ENCODE measurements around the gene GPSM1. TPM values are rescaled to one million over a fixed set of nuclear protein-coding genes. Genes with fewer than 3 reads are reported as not detected.
A peak's percentile ranks its signal among the peaks of the same experiment; 100 is the strongest.

Gene GPSM1
- total and polyA plus RNA-seq, 8 donors = 3.5 to 17.4 (median 12.1) TPM

DNA sequence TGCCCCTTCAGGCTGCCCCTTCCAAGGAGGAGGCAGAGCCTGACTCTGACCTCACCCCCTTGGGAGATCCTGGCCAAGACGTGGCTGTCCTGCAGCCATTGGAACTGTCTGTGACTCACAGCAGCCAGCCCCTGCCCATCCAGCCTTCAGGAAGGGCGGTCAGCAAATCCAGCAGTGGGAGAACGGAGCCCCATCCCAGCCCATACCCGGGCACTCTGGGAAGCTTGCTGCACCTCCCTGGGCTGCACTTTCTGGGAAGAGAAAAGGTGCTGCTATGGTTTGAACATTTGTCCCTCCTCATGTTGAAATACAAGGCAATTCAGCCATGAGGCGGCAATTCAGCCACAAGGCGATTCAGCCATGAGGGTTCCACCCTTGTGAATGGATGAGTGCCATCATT is 47.9 kb upstream of the GPSM1 start:
- DNase-seq = no peak
- WGBS, 5 donors = 87 to 97% (median 90%) methylated on average over 5 to 6 of the region's 6 CpGs
- Histone ChIP-seq H3K9me3 (peaks cover 0 to 6% (median 0%) of the 10 kb centered on the region in 4 donors), H3K27ac (no peak overlapping the region), H3K36me3 (no peaks in the 10 kb centered on the region), H3K4me1 (peaks cover 7 to 15% (median 10%) of the 10 kb centered on the region in 4 donors), H3K27me3 (peaks cover 0 to 73% (median 13%) of the 10 kb centered on the region in 3 donors), H3K4me3 (no peak overlapping the region)
- TF ChIP-seq CTCF (IDR thresholded peaks at IDR 0.05) (no peak), POLR2AphosphoS5 (IDR thresholded peaks at IDR 0.05) (no peak), EP300 (IDR thresholded peaks at IDR 0.05) (no peak), POLR2A (IDR thresholded peaks at IDR 0.05) (no peak)
- intact Hi-C loops (cut with DNase I; ENCODE audit: low total_unique reads) = no loop called here

- DNase-seq = no peak
- intact Hi-C loops (cut with DNase I; ENCODE audit: low total_unique reads) = loop anchor here (10.0 kb wide), 1 partner anchor 106 kb away; no protein-coding TSS in a partner anchor
These were observed 46.6 kb upstream of the GPSM1 start for GRCh38 chr9:136280535-136281315.

GRCh38 chr9:136281421-136282271 is 45.7 kb upstream of the GPSM1 start:
- peaks cover 0 to 74% (median 0%) of the 10 kb centered on the region in 3 donors for H3K27me3 ChIP-seq
- H3K4me1 ChIP-seq = peaks cover 7 to 15% (median 10%) of the 10 kb centered on the region in 4 donors
- H3K27ac ChIP-seq = no peak overlapping the region
- 77 to 86% (median 85%) methylated on average over 20 to 39 of the region's 39 CpGs for WGBS, 5 donors
- H3K9me3 ChIP-seq = peaks cover 0 to 6% (median 0%) of the 10 kb centered on the region in 4 donors
- intact Hi-C loops (cut with DNase I; ENCODE audit: low total_unique reads) = loop anchor here (10.0 kb wide), 1 partner anchor 107 kb away; no protein-coding TSS in a partner anchor
- no peak for TF ChIP-seq CTCF (IDR thresholded peaks at IDR 0.05)
- TF ChIP-seq POLR2A (IDR thresholded peaks at IDR 0.05) = no peak
- TF ChIP-seq POLR2AphosphoS5 (IDR thresholded peaks at IDR 0.05) = no peak
- TF ChIP-seq EP300 (IDR thresholded peaks at IDR 0.05) = no peak
- no peak for DNase-seq
- no peaks in the 10 kb centered on the region for H3K36me3 ChIP-seq
- H3K4me3 ChIP-seq = no peak overlapping the region

More at GRCh38 chr9:136280535-136281315, 46.6 kb upstream of the GPSM1 start:
- Histone ChIP-seq H3K27ac (no peak overlapping the region), H3K27me3 (peaks cover 0 to 74% (median 5%) of the 10 kb centered on the region in 3 donors), H3K4me1 (peaks cover 7 to 15% (median 10%) of the 10 kb centered on the region in 4 donors), H3K9me3 (peaks cover 0 to 6% (median 0%) of the 10 kb centered on the region in 4 donors), H3K36me3 (no peaks in the 10 kb centered on the region), H3K4me3 (no peak overlapping the region)
- TF ChIP-seq EP300 (IDR thresholded peaks at IDR 0.05) = no peak
- no peak for TF ChIP-seq POLR2A (IDR thresholded peaks at IDR 0.05)
- TF ChIP-seq POLR2AphosphoS5 (IDR thresholded peaks at IDR 0.05) = no peak
- TF ChIP-seq CTCF (IDR thresholded peaks at IDR 0.05) = no peak
- 86 to 93% (median 87%) methylated on average over 14 to 16 of the region's 16 CpGs for WGBS, 5 donors

DNA sequence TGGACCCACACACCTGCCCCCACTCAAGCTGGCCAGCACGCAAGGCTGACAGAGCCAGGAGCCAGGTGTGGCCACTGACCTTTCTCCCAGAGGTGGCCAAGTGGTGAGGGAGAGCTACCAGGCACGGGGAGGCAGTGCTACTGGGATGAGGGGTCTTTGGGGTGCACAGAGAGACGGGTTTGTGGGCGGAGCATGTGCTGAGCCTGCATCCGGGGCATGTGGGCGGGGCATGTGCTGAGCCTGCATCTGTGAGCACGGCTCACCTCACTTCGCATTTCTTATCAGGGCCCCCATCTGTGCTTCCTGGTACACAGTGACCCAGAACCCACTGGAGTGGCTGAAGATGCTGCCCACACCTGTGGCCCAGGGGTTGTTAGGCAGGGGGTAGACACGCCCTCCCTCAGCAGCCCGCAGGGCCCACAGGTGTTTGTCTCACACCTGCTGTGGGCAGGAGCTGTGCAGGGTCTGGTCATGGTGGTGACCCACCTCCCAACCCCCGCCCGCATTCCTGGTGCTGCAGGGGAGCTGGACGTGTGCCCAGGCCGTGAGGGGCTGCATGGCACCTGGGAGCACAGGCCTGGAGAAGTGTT is 45.0 kb upstream of the GPSM1 start:
- DNase-seq = peak in 1 of 2 donors; percentile 42
- peaks cover 0 to 74% (median 0%) of the 10 kb centered on the region in 3 donors for H3K27me3 ChIP-seq
- WGBS, 5 donors = 30 to 40% (median 36%) methylated on average over 3 to 14 of the region's 14 CpGs

More for the DNA sequence above, 45.0 kb upstream of the GPSM1 start:
- intact Hi-C loops (cut with DNase I; ENCODE audit: low total_unique reads) = loop anchor here (10.0 kb wide), 1 partner anchor 108 kb away; no protein-coding TSS in a partner anchor
- Histone ChIP-seq H3K4me1 (peaks cover 7 to 15% (median 10%) of the 10 kb centered on the region in 4 donors), H3K27ac (no peak overlapping the region), H3K9me3 (peaks cover 0 to 6% (median 0%) of the 10 kb centered on the region in 4 donors), H3K36me3 (no peaks in the 10 kb centered on the region), H3K4me3 (no peak overlapping the region)
- TF ChIP-seq EP300 (IDR thresholded peaks at IDR 0.05) (no peak), POLR2A (IDR thresholded peaks at IDR 0.05) (no peak)
